H1 (cell line): ENCODE results near the gene COL2A1. TPM values are rescaled to one million over a fixed set of nuclear protein-coding genes. Genes with fewer than 3 reads are reported as not detected.

Experiments used
- CTCF ChIA-PET: fragments of 300-600 bp; sonication (Branson Sonifier 250); formaldehyde crosslinking; loops from one replicate; lab custom pipeline; 2021; ENCODE audit not compliant: partially characterized antibody; lab: Charles Lee
- POLR2A ChIA-PET: fragments of 300-600 bp; sonication (Branson Sonifier 250); formaldehyde crosslinking; loops from one replicate; lab custom pipeline; 2021; ENCODE audit warnings: inconsistent platforms; ENCODE audit not compliant: partially characterized antibody; lab: Charles Lee
- DNase-seq, 2 experiments: peaks; one replicate each; pipeline versions ENCODE4 v3.0.0 to v3.0.0-alpha.2; 2010 to 2022; ENCODE audit warnings: low spot score in 2 of 2, low read depth in 1 of 2, mixed read lengths in 1 of 2
- FAIRE-seq: peaks from 2 replicates; lab custom pipeline; 2011; peaks lifted over from hg19 to GRCh38; lab: Jason Lieb, UNC
- H2AFZ ChIP-seq: 2 replicates; pipeline ENCODE4 v1.8.1; 2012; ENCODE audit warnings: low read length, inconsistent platforms
- H2AK5ac ChIP-seq: 2 replicates; pipeline ENCODE4 v1.6.1; 2013; ENCODE audit warnings: low read depth, low read length
- H2BK120ac ChIP-seq: replicated peaks from 2 replicates; pipeline ENCODE3; 2013; ENCODE audit warnings: low read depth, low read length, inconsistent platforms
- H2BK12ac ChIP-seq: 2 replicates; pipeline ENCODE4 v1.6.1; 2013; ENCODE audit warnings: low read depth, low read length
- H2BK15ac ChIP-seq: 2 replicates; pipeline ENCODE4 v1.6.1; 2013; ENCODE audit warnings: low read length
- H2BK20ac ChIP-seq: 2 replicates; pipeline ENCODE4 v1.6.1; 2013; ENCODE audit warnings: low read length
- H2BK5ac ChIP-seq: 2 replicates; pipeline ENCODE4 v1.6.1; 2013; ENCODE audit warnings: low read depth, low read length
- H3K14ac ChIP-seq: 2 replicates; pipeline ENCODE4 v1.6.1; 2013; ENCODE audit warnings: inconsistent platforms; ENCODE audit not compliant: insufficient read length
- H3K18ac ChIP-seq: 2 replicates; pipeline ENCODE4 v1.6.1; 2013; ENCODE audit warnings: low read length; ENCODE audit errors: extremely low read depth
- H3K23ac ChIP-seq: 2 replicates; pipeline ENCODE4 v1.6.1; 2013; ENCODE audit warnings: inconsistent platforms; ENCODE audit not compliant: insufficient read length
- H3K23me2 ChIP-seq: 2 replicates; pipeline ENCODE4 v1.6.1; 2013; ENCODE audit warnings: low read depth, low read length
- H3K27ac ChIP-seq: 2 replicates; pipeline ENCODE4 v1.6.1; 2011; ENCODE audit warnings: low read depth, low read length, inconsistent platforms
- H3K27me3 ChIP-seq, 4 experiments: replicated peaks in 1 of 4; 1 replicate in 1 of 4; 2 replicates in 3 of 4; pipeline versions ENCODE4 v1.6.1 to v1.8.1; 2011 to 2013; ENCODE audit warnings: low read length in 3 of 4, mild to moderate bottlenecking in 3 of 4, inconsistent platforms in 2 of 4, mixed read lengths in 2 of 4, moderate library complexity in 1 of 4; ENCODE audit not compliant: control insufficient read depth in 3 of 4, insufficient read depth in 3 of 4; ENCODE audit errors: extremely low read depth in 1 of 4
- H3K36me3 ChIP-seq, 4 experiments: 2 replicates each; pipeline versions ENCODE4 v1.6.1 to v1.8.1; 2011 to 2013; ENCODE audit warnings: mild to moderate bottlenecking in 4 of 4, low read length in 3 of 4, moderate library complexity in 2 of 4, control low read depth in 1 of 4, inconsistent platforms in 1 of 4; ENCODE audit not compliant: insufficient read depth in 4 of 4, control insufficient read depth in 2 of 4
- H3K4ac ChIP-seq: replicated peaks from 2 replicates; pipeline ENCODE3; 2013; ENCODE audit warnings: low read length, low read depth, mixed read lengths, inconsistent platforms; ENCODE audit not compliant: insufficient read length
- H3K4me1 ChIP-seq, 4 experiments: replicated peaks in 1 of 4; 1 replicate in 1 of 4; 2 replicates in 3 of 4; pipeline versions ENCODE4 v1.6.1 to v1.8.1; 2011 to 2013; ENCODE audit warnings: low read length in 3 of 4, inconsistent platforms in 2 of 4, mixed read lengths in 1 of 4; ENCODE audit not compliant: insufficient read depth in 4 of 4, control insufficient read depth in 3 of 4
- H3K4me2 ChIP-seq, 2 experiments: 2 replicates each; pipeline versions ENCODE4 v1.6.1 to v1.8.1; 2011 to 2013; ENCODE audit warnings: low read depth in 2 of 2, low read length in 2 of 2, control low read depth in 1 of 2, inconsistent platforms in 1 of 2, mild to moderate bottlenecking in 1 of 2; ENCODE audit not compliant: insufficient read depth in 1 of 2
- H3K4me3 ChIP-seq, 4 experiments: fragments of 200-600, 300-600 bp in 1 of 4; sonication (generic), shearing (Covaris generic), sonication (Bioruptor Twin) in 1 of 4; 2 replicates each; pipeline versions ENCODE4 v1.5.1 to v1.8.1; 2011 to 2016; ENCODE audit warnings: low read length in 4 of 4, low read depth in 3 of 4, control low read depth in 2 of 4, inconsistent platforms in 2 of 4, mild to moderate bottlenecking in 2 of 4, mixed read lengths in 1 of 4, moderate library complexity in 1 of 4; ENCODE audit not compliant: insufficient read depth in 2 of 4; ENCODE audit errors: extremely low read depth in 1 of 4
- H3K56ac ChIP-seq: replicated peaks from 2 replicates; pipeline ENCODE3; 2013; ENCODE audit warnings: low read depth, mild to moderate bottlenecking, mixed read lengths, low read length, inconsistent platforms; ENCODE audit not compliant: insufficient read length
- H3K79me1 ChIP-seq: 2 replicates; pipeline ENCODE4 v1.6.1; 2013; ENCODE audit warnings: low read depth, low read length, control low read depth
- H3K79me2 ChIP-seq, 2 experiments: 2 replicates each; pipeline versions ENCODE4 v1.6.1 to v1.8.1; 2012 to 2013; ENCODE audit warnings: low read length in 2 of 2, mild to moderate bottlenecking in 2 of 2, inconsistent platforms in 1 of 2; ENCODE audit not compliant: insufficient read depth in 2 of 2, control insufficient read depth in 1 of 2
- H3K9ac ChIP-seq, 4 experiments: replicated peaks in 1 of 4; 1 replicate in 1 of 4; 2 replicates in 3 of 4; pipeline versions ENCODE4 v1.6.1 to v1.8.1; 2011 to 2013; ENCODE audit warnings: low read depth in 3 of 4, low read length in 3 of 4, control low read depth in 2 of 4, mild to moderate bottlenecking in 2 of 4, moderate library complexity in 2 of 4, inconsistent platforms in 1 of 4; ENCODE audit errors: extremely low read depth in 1 of 4
- H3K9me3 ChIP-seq, 2 experiments: 2 replicates each; pipeline versions ENCODE4 v1.6.1 to v1.8.1; 2012 to 2013; ENCODE audit warnings: mild to moderate bottlenecking in 2 of 2, moderate library complexity in 2 of 2, control low read depth in 1 of 2, inconsistent platforms in 1 of 2, low read depth in 1 of 2, low read length in 1 of 2, mixed read lengths in 1 of 2; ENCODE audit not compliant: insufficient read depth in 2 of 2
- H4K20me1 ChIP-seq, 2 experiments: replicated peaks in 1 of 2; 2 replicates each; pipeline versions ENCODE3 to v1.8.1; 2011 to 2013; ENCODE audit warnings: inconsistent platforms in 2 of 2, low read length in 2 of 2, mild to moderate bottlenecking in 1 of 2; ENCODE audit not compliant: insufficient read depth in 2 of 2, control insufficient read depth in 1 of 2
- H4K5ac ChIP-seq: 2 replicates; pipeline ENCODE4 v1.6.1; 2013; ENCODE audit warnings: low read length, low read depth, mixed read lengths, inconsistent platforms; ENCODE audit not compliant: insufficient read length
- H4K8ac ChIP-seq: 2 replicates; pipeline ENCODE4 v1.8.0; 2013; ENCODE audit warnings: mild to moderate bottlenecking, moderate library complexity, low read length, inconsistent platforms; ENCODE audit not compliant: insufficient read depth; ENCODE audit errors: extremely low read depth
- H4K91ac ChIP-seq: replicated peaks from 2 replicates; pipeline ENCODE3; 2013; ENCODE audit warnings: low read length, mixed read lengths, inconsistent platforms; ENCODE audit not compliant: insufficient read length
- EP300 ChIP-seq, 2 experiments: IDR thresholded peaks; 1 replicate in 1 of 2; 2 replicates in 1 of 2; pipeline ENCODE4 v1.6.1; 2011 to 2012; ENCODE audit warnings: low read depth in 2 of 2, low read length in 2 of 2, mild to moderate bottlenecking in 2 of 2, borderline replicate concordance in 1 of 2, inconsistent platforms in 1 of 2, moderate library complexity in 1 of 2
- GABPA ChIP-seq: IDR thresholded peaks from 2 replicates; pipeline ENCODE4 v1.6.1; 2011; ENCODE audit warnings: mild to moderate bottlenecking, low read length, moderate library complexity, borderline replicate concordance; ENCODE audit not compliant: insufficient read depth
- GTF2F1 ChIP-seq: IDR thresholded peaks from 2 replicates; pipeline ENCODE4 v1.6.1; 2012; ENCODE audit warnings: low read depth, low read length, improper control_type of control experiment, borderline replicate concordance
- HDAC2 ChIP-seq, 2 experiments: fragments of 300-600 bp in 1 of 2; sonication (generic) in 1 of 2; IDR thresholded peaks; 2 replicates each; pipeline ENCODE4 v1.6.1; 2011 to 2012; ENCODE audit warnings: low read depth in 2 of 2, low read length in 2 of 2, mild to moderate bottlenecking in 2 of 2, moderate library complexity in 2 of 2, borderline replicate concordance in 1 of 2, inconsistent platforms in 1 of 2
- JUND ChIP-seq: IDR thresholded peaks from 2 replicates; pipeline ENCODE4 v1.6.1; 2011; ENCODE audit warnings: mild to moderate bottlenecking, improper control_type of control experiment, low read length
- MAX ChIP-seq: IDR thresholded peaks from 2 replicates; pipeline ENCODE4 v1.6.1; 2012; ENCODE audit warnings: inconsistent platforms
- PHF8 ChIP-seq: fragments of 200-600 bp; sonication (generic); conservative IDR thresholded peaks from 2 replicates; pipeline ENCODE4 v1.7.1; 2012; ENCODE audit warnings: low read depth, mild to moderate bottlenecking, inconsistent platforms, low read length, moderate library complexity
- POU5F1 ChIP-seq: IDR thresholded peaks from 2 replicates; pipeline ENCODE4 v1.6.1; 2011; ENCODE audit warnings: low read depth, mild to moderate bottlenecking, low read length, moderate library complexity
- RBBP5 ChIP-seq: IDR thresholded peaks from 2 replicates; pipeline ENCODE4 v1.7.1; 2012; ENCODE audit warnings: low read depth, mild to moderate bottlenecking, inconsistent platforms, low read length, moderate library complexity, borderline replicate concordance
- RFX5 ChIP-seq: IDR thresholded peaks from 2 replicates; pipeline ENCODE4 v1.6.1; 2011; ENCODE audit warnings: low read depth, low read length, improper control_type of control experiment, borderline replicate concordance
- SAP30 ChIP-seq: fragments of 300-600 bp; sonication (generic); IDR thresholded peaks from 2 replicates; pipeline ENCODE4 v1.7.1; 2012; ENCODE audit warnings: low read length, moderate library complexity, mild to moderate bottlenecking, inconsistent platforms; ENCODE audit not compliant: insufficient read depth, insufficient replicate concordance
- SRF ChIP-seq: IDR thresholded peaks from 2 replicates; pipeline ENCODE4 v1.6.1; 2011; ENCODE audit warnings: mild to moderate bottlenecking, low read depth, low read length, moderate library complexity
- TEAD4 ChIP-seq: IDR thresholded peaks from 2 replicates; pipeline ENCODE4 v1.6.1; 2012; ENCODE audit warnings: low read depth, low read length, inconsistent platforms, mixed read lengths
- WGBS, 2 experiments: shearing (Covaris generic) in 1 of 2; methylation state at CpG; one replicate each; pipeline versions ENCODE4 v1.1.6 to v1.1.7; 2013 to 2015; ENCODE audit warnings: low lambda C conversion rate in 2 of 2, mixed read lengths in 2 of 2, inconsistent platforms in 1 of 2, low coverage in 1 of 2, missing lambda C conversion rate in 1 of 2; ENCODE audit not compliant: insufficient replicate concordance in 2 of 2, insufficient coverage in 1 of 2, insufficient read length in 1 of 2; ENCODE audit errors: extremely low coverage in 1 of 2, missing lambda C conversion rate in 1 of 2; 5-methylcytosine and 5-hydroxymethylcytosine counted together
- polyA plus RNA-seq, 7 experiments: library from polyadenylated mRNA; depleted of rRNA in 3 of 7; stranded (reverse) in 5 of 7; unstranded in 2 of 7; fragments of >200 nt in 5 of 7; fragments of 200-250 nt in 2 of 7; gene quantifications; 1 replicate in 5 of 7; 2 replicates in 1 of 7; 4 replicates in 1 of 7; pipeline versions ENCODE4 v1.2.1 to v1.2.3, GENCODE V29; 2011 to 2013; ENCODE audit warnings: missing spikeins in 2 of 7, mixed read lengths in 2 of 7
- total RNA-seq: library from RNA; stranded (reverse); fragmentation: NEBNext Ultra II Directional; extraction: Animal tissue kit (Norgen Biotek cat#: 25700); gene quantifications from 2 replicates; pipeline ENCODE4 v1.2.1, GENCODE V29; 2021

COL2A1 gene
- total and polyA plus RNA-seq, 2 of the 8 experiments (the other 6 are each of a cell fraction or from before 2014, with no cell fraction given): 4.2 to 14.6 TPM

DNA sequence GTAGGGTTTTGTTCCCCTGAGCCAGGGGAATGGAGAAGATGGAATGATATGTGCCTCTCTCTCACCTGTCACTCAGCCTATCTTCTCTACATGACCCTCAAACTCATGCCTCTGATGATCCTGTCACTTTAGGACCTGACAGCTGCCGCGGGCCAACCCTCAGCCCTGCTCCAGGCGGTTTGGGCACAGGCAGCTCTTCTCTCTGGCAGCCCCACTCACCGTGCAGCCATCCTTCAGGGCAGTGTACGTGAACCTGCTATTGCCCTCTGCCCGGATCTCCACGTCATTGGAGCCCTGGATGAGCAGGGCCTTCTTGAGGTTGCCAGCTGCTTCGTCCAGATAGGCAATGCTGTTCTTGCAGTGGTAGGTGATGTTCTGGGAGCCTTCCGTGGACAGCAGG lies 30.4 kb downstream of the COL2A1 start:
- Histone ChIP-seq H2BK5ac (no peak overlapping the region), H3K79me1 (no peaks in the 10 kb centered on the region; the same call in 1 of the 2 replicates), H2BK120ac (no peak overlapping the region), H3K9ac (no peak overlapping the region), H2BK15ac (no peak overlapping the region), H4K8ac (no peak overlapping the region)
- TF ChIP-seq SRF (no peak), EP300 (IDR thresholded peaks at IDR 0.05; ENCODE audit: borderline replicate concordance in 1 of 2, low read depth in 2 of 2, low read length in 2 of 2) (no peak), GABPA (no peak), RFX5 (no peak), TEAD4 (no peak), HDAC2 (IDR thresholded peaks at IDR 0.05; ENCODE audit: borderline replicate concordance in 1 of 2, low read depth in 2 of 2, low read length in 2 of 2) (no peak), PHF8 (no peak), RBBP5 (no peak), JUND (no peak), GTF2F1 (no peak), SAP30 (no peak), MAX (no peak), POU5F1 (no peak)
- TF ChIP-seq, all 59 proteins: peak for 0
- no peak overlapping the region for H2BK20ac ChIP-seq
- H2BK12ac ChIP-seq: no peak overlapping the region
- H4K20me1 ChIP-seq: no peaks in the 10 kb centered on the region
- H3K27ac ChIP-seq: no peak overlapping the region
- CTCF ChIA-PET: interaction anchor here (0.9 to 1.4 kb wide), 4 partner anchors 18 to 77 kb away, joined by 3 to 4 read pairs (median 3); no protein-coding TSS in a partner anchor
- H3K4ac ChIP-seq: no peak overlapping the region
- POLR2A ChIA-PET: interaction anchor here (0.9 kb wide), 1 partner anchor 145 kb away, joined by 3 read pairs; the partner anchor contains the start of gene PFKM
- no peaks in the 10 kb centered on the region for H3K79me2 ChIP-seq
- H4K91ac ChIP-seq: no peak overlapping the region
- H4K5ac ChIP-seq: no peak overlapping the region
- peaks cover 0 to 4% (median 2%) of the 10 kb centered on the region in 4 experiments; a peak in 3 of 7 replicates for H3K27me3 ChIP-seq
- no peak overlapping the region for H3K4me2 ChIP-seq
- no peak overlapping the region for H3K23ac ChIP-seq
- no peaks in the 10 kb centered on the region for H3K23me2 ChIP-seq
- H3K4me3 ChIP-seq: no peak overlapping the region
- no peak overlapping the region for H3K56ac ChIP-seq
- H3K18ac ChIP-seq: no peak overlapping the region
- no peaks in the 10 kb centered on the region for H3K4me1 ChIP-seq
- DNase-seq: no peak
- no peak overlapping the region for H3K14ac ChIP-seq
- no peak for FAIRE-seq
- H3K36me3 ChIP-seq: no peaks in the 10 kb centered on the region
- no peaks in the 10 kb centered on the region for H3K9me3 ChIP-seq
- H2AK5ac ChIP-seq: no peak overlapping the region
- H2AFZ ChIP-seq: no peak overlapping the region
- WGBS, 2 experiments: 89% methylated on average over 9 of the region's 9 CpGs; no CpG with 5 or more reads in 1 of the 2 experiments
